Keratinocyte (primary cell): ENCODE results near the gene LITAFD.

Experiments
- EZH2 ChIP-seq: IDR thresholded peaks from one replicate; pipeline ENCODE4 v1.6.1; 2012; ENCODE audit warnings: inconsistent platforms, mild to moderate bottlenecking, low read length, moderate library complexity
- TF ChIP-seq, protein P1 (sequence below), 3 experiments: IDR thresholded peaks in 1 of 3; conservative IDR thresholded peaks in 1 of 3; optimal IDR thresholded peaks in 1 of 3; 2 replicates in 2 of 3; 3 replicates in 1 of 3; pipeline versions ENCODE3 to v1.5.1; 2011; ENCODE audit warnings: low read length in 3 of 3, mild to moderate bottlenecking in 3 of 3, moderate library complexity in 2 of 3, control low read depth in 1 of 3, inconsistent platforms in 1 of 3; ENCODE audit not compliant: insufficient read depth in 2 of 3; ENCODE audit errors: extremely low read depth in 1 of 3

GRCh38 chr16:8852534-8852933 lies 29.6 kb upstream of the LITAFD start:
- TF ChIP-seq, protein P1, sequence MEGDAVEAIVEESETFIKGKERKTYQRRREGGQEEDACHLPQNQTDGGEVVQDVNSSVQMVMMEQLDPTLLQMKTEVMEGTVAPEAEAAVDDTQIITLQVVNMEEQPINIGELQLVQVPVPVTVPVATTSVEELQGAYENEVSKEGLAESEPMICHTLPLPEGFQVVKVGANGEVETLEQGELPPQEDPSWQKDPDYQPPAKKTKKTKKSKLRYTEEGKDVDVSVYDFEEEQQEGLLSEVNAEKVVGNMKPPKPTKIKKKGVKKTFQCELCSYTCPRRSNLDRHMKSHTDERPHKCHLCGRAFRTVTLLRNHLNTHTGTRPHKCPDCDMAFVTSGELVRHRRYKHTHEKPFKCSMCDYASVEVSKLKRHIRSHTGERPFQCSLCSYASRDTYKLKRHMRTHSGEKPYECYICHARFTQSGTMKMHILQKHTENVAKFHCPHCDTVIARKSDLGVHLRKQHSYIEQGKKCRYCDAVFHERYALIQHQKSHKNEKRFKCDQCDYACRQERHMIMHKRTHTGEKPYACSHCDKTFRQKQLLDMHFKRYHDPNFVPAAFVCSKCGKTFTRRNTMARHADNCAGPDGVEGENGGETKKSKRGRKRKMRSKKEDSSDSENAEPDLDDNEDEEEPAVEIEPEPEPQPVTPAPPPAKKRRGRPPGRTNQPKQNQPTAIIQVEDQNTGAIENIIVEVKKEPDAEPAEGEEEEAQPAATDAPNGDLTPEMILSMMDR (optimal IDR thresholded peaks at IDR 0.05 in 1 of 3, IDR thresholded peaks at IDR 0.05 in 1 of 3, conservative IDR thresholded peaks at IDR 0.05 in 1 of 3; ENCODE audit: extremely low read depth in 1 of 3, insufficient read depth in 2 of 3, low read length in 3 of 3), result no peak
- TF ChIP-seq EZH2, result no peak
